Measurements from ENCODE around the gene RCVRN.

The RCVRN gene

DNA sequence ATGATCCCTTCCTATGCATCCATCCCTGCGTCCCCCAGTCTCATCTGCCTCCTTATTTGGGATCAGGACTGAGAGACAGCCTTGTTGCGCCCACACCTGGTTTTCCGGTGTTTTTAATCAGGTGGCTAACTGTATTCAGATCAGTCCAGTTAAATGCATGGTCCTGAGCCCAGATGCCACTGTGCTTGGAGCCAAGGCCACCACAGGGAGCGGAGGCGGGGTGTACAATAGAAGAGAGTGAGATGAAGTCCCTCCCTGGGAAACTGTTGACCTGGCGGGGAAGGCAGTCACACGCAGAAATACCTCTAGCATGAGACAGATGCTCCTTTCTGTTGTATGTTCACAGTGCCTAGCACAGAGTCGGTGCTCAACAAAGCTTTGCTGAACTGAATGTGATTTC lies 6.3 kb downstream of the RCVRN start:
- DNase-seq (ENCODE audit: low spot score), result no peak

- DNase-seq (ENCODE audit: low spot score), result no peak
Measured at GRCh38 chr17:9897372-9897968, 7.6 kb downstream of the RCVRN start.

- DNase-seq (ENCODE audit: low spot score), result no peak
Measured at GRCh38 chr17:9895923-9896322, 9.1 kb downstream of the RCVRN start.

GRCh38 chr17:9894231-9894630 lies 10.8 kb downstream of the RCVRN start:
- no peak for DNase-seq (ENCODE audit: low spot score)

GRCh38 chr17:9893411-9894012 lies 11.6 kb downstream of the RCVRN start:
- DNase-seq (ENCODE audit: low spot score), result no peak

DNA sequence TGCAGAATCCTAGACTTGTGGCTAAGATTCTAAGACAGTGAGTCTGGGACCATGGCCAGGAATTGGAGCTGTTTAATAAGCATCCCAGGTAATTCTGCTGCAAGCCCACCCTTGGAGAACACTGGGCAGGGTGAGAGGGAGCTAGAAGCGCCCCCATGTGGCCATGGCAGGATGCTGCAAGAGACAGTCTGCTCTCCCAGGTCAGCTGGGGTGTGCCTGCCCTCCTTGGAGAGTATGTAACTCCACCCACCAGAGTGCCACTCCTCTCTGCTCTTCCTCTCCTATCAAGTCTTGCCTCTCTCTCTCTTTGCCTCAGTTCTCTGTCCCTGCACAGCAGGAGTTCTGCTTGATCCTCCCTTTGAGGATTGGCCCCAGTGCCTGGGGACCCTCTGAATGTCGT lies 14.9 kb downstream of the RCVRN start:
- DNase-seq (ENCODE audit: low spot score), result peak; percentile 19

- no peak for DNase-seq (ENCODE audit: low spot score)
Measured at GRCh38 chr17:9887508-9887907, 17.6 kb downstream of the RCVRN start.

- DNase-seq (ENCODE audit: low spot score), result no peak
Measured at GRCh38 chr17:9886141-9886930, 18.7 kb downstream of the RCVRN start.

GRCh38 chr17:9883451-9883850 lies 21.6 kb downstream of the RCVRN start:
- DNase-seq (ENCODE audit: low spot score), result no peak

- DNase-seq (ENCODE audit: low spot score), result no peak
Measured at GRCh38 chr17:9880582-9880999, 24.5 kb downstream of the RCVRN start.

- DNase-seq (ENCODE audit: low spot score), result no peak
Measured at GRCh38 chr17:9878786-9879525, 26.1 kb downstream of the RCVRN start.

GRCh38 chr17:9878356-9878755 lies 26.7 kb downstream of the RCVRN start:
- no peak for DNase-seq (ENCODE audit: low spot score)

DNA sequence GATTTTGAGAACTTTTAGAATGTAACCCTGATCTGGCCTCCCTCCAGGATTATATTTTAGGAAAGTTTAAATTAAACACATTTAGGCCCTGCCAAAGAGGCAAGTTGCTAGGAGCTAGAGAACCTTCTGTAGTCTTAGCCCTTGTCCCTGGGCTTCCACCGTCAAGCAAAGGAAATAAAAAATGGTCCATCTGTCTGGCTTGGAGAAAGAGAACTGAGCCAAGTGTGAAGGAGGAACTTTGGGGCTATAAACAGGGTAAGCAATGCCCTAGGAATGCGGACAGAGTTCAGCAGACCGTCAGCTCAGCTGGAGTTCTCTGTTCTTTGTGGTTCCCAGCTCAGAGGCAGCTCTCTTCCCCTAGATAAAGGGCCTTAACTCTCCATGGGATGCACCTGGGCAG lies 29.6 kb downstream of the RCVRN start:
- no peak for DNase-seq (ENCODE audit: low spot score)

DNA sequence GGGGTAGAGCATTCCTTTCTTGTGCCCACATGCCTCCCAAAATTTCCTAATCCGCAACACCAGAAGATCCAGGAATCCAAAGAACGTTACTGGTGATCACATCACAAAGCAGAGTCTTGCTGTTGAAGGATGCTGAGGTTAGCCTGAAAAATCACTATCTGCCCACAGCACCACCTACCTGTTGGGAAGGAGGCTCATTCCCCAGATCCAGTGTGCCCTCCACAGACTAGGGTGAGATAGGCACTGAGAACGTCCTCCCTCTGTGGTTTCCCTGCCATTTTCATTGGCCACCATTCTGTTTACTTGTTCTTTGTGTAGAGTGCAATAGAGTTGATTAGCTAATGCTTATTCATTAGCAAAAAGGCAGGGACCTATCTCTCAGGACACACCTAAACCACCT lies 30.3 kb downstream of the RCVRN start:
- DNase-seq (ENCODE audit: low spot score), result no peak

DNA sequence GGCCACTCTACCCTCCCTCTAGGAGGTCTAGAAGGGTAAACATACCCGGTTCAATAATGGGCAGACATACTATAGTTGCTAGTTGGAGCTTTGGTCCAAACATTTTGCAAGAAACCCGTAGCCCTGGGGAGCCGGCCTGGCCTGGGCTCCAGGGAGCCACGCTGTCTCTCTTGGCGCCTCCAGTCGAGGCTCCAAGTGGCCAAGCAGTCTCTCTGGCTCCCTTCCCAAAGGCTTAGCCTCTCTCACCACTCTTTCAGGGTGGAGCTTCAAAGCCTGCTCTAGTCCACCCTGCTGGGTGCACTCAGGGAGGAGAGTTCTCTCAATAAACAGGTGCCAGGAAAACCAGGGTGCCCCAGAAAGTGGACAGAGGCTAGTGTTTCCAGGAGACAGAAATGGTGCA lies 32.2 kb downstream of the RCVRN start:
- no peak for DNase-seq (ENCODE audit: low spot score)

DNA sequence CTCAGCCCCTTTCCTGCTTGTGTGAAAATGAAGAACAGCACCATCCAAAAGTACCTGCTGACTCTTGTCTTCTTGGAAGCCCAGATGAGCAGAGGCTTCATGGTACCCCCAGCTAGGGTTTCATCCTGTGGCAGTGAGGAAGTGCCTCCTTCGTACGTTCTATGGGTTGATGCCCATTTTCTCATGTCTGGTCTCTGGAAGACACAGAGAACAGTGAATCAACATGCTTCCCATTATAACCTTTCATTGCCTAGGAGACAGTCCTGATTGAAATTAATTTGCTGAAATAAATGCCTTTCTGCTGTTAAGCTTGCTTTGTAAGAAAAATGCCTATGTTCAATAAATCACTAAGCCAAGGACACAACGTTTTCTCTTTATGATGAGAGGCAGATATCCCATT lies 36.5 kb downstream of the RCVRN start:
- no peak for DNase-seq (ENCODE audit: low spot score)

DNA sequence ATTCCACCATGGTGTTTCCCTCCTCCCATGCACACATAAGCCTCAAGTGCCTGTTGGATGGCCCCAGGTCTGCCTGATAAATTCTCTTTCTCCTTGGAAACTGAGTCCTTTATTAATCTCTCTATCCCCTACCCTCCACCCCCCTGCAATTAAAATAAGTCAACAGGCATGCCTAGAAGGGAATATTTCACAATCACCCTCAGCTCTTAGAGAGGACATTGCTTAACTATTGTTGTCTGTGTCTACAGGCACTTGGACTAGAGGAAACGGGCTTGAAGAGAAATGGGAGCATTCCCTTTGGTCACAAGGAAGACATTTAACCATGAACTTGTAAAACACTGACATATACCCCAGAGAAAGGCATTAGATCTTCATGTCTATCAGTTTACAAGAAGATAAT lies 39.5 kb downstream of the RCVRN start:
- DNase-seq (ENCODE audit: low spot score), result no peak

DNA sequence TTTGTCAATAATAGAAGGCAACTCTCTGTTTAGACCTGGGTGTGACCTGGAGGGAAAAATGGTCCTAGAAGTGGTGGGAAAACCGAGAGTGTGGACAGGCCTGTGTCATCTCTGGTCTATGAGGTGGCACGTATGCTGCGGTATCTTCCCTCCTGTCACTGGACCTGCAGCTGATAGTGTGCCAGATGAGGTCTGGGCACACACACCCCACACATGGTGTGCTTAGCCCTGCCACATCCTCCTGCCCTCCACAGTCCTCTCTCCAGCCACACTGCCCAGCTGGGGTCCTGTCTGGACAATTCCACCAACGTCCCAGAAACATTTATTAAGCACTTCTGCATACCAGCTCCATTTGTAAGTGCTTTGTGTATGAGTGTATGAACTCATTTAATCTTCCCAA lies 42.1 kb downstream of the RCVRN start:
- DNase-seq (ENCODE audit: low spot score), result no peak

DNA sequence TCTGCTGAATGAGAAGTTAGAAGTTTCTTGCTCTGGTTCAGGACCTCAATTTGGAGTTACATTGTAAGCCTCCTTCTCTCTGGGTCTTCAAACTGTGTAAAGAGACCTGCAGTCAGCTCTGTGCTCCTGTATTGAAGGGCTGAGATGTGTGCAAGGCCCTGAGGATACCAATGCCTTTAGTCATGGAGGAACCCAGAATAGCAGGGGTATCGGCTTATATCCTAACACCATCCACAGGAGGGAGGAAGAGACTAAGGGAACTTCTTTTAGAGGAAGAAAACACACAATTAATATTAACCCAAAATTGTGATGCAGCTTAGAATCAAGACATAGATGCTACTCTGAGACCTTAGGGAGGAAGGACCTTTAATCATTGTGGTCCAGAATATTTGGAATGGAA lies 42.9 kb downstream of the RCVRN start:
- DNase-seq (ENCODE audit: low spot score), result no peak

DNA sequence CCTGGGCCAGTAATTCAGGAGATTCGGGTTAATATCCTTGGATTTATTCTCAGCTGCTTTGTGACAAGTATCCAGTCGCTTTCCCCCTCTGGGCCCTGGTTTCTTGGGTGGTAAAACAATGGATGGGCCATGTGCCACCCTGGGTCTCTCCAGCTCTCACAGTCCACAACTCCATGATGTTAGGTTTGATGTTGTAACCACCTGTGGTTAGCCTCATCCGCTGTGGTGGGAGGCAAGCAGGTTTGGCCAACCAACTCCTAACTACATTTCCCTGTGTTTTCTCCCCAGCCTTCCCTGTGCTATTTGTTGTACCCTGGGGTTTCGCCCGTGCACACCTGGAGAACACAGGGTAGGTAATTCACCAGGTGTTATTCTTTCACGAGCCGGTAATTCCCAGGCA lies 44.2 kb downstream of the RCVRN start:
- DNase-seq (ENCODE audit: low spot score), result no peak

GRCh38 chr17:9859781-9860180 lies 45.3 kb downstream of the RCVRN start:
- no peak for DNase-seq (ENCODE audit: low spot score)

DNA sequence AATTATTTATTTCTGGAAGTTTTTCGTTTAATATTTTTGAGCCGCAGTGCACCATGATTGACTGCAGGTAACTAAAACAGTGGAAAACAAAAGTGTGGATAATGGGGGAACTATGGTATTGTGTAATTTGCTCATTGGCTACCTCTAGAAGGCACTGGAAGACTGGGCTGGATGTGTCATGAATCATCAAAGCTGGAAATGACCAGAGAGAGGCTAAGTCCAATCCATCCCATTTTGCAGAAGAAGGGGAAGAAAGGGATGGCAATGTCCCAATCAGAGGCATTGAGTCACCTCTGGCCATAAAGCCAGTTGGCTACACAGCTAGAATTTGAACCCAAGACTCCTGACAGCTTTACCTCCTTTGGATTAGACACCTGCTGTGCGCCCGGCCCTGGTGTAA lies 50.0 kb downstream of the RCVRN start:
- no peak for DNase-seq (ENCODE audit: low spot score)

- DNase-seq (ENCODE audit: low spot score), result no peak
Measured at GRCh38 chr17:9854255-9854654, 50.8 kb downstream of the RCVRN start.

All from activated CD4-positive, alpha-beta T cell treated with anti-CD3 and anti-CD28 coated beads, Interleukin-2, Interleukin-4, amounts not matched to agents 100 ng/mL and 50 ng/mL, durations not matched to agents 16 hours and 8 hours (primary cell).